ENCODE data around the gene DDX59. TPM values are rescaled to one million over a fixed set of nuclear protein-coding genes. Genes with fewer than 3 reads are reported as not detected.

Gene DDX59
- total and polyA plus RNA-seq, 4 donors: 17.3 to 32.0 (median 25.2) TPM

- DNase-seq (peak in 2 of 3 donors; percentile 26 to 29), ATAC-seq (ENCODE audit: insufficient read depth, low FRiP score) (no peak)
- H3K27me3 ChIP-seq (ENCODE audit: control insufficient read depth in 3 of 3, insufficient read depth in 3 of 3, low read length in 2 of 3): no peaks in the 10 kb centered on the region
- H3K27ac ChIP-seq (ENCODE audit: low read depth in 1 of 2, low read length in 1 of 2): peak overlapping the region in 1 of 2 donors; percentile 38
- no peak overlapping the region for H3K4me3 ChIP-seq
- 15 to 34% methylated on average over 2 of the region's 2 CpGs for WGBS, 2 donors
- no peaks in the 10 kb centered on the region for H3K9me3 ChIP-seq (ENCODE audit: control insufficient read depth in 4 of 4, insufficient read depth in 3 of 4, low read length in 3 of 4)
- peaks cover 4 to 22% (median 14%) of the 10 kb centered on the region in 4 donors for H3K36me3 ChIP-seq (ENCODE audit: control insufficient read depth in 4 of 4, insufficient read depth in 4 of 4, low read length in 4 of 4)
- H3K9ac ChIP-seq (ENCODE audit: insufficient read depth in 1 of 2, low read length in 2 of 2): no peak overlapping the region
- TF ChIP-seq, protein P1, sequence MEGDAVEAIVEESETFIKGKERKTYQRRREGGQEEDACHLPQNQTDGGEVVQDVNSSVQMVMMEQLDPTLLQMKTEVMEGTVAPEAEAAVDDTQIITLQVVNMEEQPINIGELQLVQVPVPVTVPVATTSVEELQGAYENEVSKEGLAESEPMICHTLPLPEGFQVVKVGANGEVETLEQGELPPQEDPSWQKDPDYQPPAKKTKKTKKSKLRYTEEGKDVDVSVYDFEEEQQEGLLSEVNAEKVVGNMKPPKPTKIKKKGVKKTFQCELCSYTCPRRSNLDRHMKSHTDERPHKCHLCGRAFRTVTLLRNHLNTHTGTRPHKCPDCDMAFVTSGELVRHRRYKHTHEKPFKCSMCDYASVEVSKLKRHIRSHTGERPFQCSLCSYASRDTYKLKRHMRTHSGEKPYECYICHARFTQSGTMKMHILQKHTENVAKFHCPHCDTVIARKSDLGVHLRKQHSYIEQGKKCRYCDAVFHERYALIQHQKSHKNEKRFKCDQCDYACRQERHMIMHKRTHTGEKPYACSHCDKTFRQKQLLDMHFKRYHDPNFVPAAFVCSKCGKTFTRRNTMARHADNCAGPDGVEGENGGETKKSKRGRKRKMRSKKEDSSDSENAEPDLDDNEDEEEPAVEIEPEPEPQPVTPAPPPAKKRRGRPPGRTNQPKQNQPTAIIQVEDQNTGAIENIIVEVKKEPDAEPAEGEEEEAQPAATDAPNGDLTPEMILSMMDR (IDR thresholded peaks at IDR 0.05; ENCODE audit: control extremely low read depth, extremely low read depth): no peak
- peaks cover 0 to 26% (median 0%) of the 10 kb centered on the region in 5 donors for H3K4me1 ChIP-seq (ENCODE audit: control insufficient read depth in 5 of 5, insufficient read depth in 5 of 5, low read length in 5 of 5)
These were observed 3.8 kb downstream of the DDX59 start for GRCh38 chr1:200665861-200666260.

- 92 to 94% methylated on average over 6 of the region's 6 CpGs for WGBS, 2 donors
- no peak overlapping the region for H3K9ac ChIP-seq (ENCODE audit: insufficient read depth in 1 of 2, low read length in 2 of 2)
- peaks cover 0 to 1% (median 0%) of the 10 kb centered on the region in 4 donors for H3K9me3 ChIP-seq (ENCODE audit: control insufficient read depth in 4 of 4, insufficient read depth in 3 of 4, low read length in 3 of 4)
- TF ChIP-seq, protein P1 (IDR thresholded peaks at IDR 0.05; ENCODE audit: control extremely low read depth, extremely low read depth): no peak
- H3K4me1 ChIP-seq (ENCODE audit: control insufficient read depth in 5 of 5, insufficient read depth in 5 of 5, low read length in 5 of 5): peaks cover 0 to 3% (median 0%) of the 10 kb centered on the region in 5 donors
- no peak overlapping the region for H3K27ac ChIP-seq (ENCODE audit: low read depth in 1 of 2, low read length in 1 of 2)
- peaks cover 18 to 47% (median 32%) of the 10 kb centered on the region in 4 donors for H3K36me3 ChIP-seq (ENCODE audit: control insufficient read depth in 4 of 4, insufficient read depth in 4 of 4, low read length in 4 of 4)
- H3K27me3 ChIP-seq (ENCODE audit: control insufficient read depth in 3 of 3, insufficient read depth in 3 of 3, low read length in 2 of 3): no peaks in the 10 kb centered on the region
- DNase-seq (no peak), ATAC-seq (ENCODE audit: insufficient read depth, low FRiP score) (no peak)
- no peak overlapping the region for H3K4me3 ChIP-seq
These were observed 9.0 kb downstream of the DDX59 start for GRCh38 chr1:200660719-200661118.

DNA sequence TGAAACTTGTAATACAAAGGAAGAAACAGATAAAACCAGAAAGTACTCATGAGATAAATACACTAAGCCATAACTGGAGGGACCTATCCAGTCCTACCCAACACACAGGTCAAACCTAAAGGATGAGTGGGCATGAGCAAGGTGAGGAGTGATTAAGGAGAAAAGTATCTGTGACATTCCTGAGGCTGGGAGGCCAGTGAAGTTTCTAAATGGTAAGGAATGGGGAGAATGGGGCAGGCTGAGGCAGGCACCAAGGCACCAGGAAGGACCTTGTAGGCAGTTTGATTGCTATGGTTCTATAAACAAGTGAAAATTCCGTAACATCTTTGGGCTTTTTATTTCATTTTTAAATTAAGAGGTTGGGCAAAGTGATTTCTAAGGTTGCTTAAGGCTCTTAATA is 10.4 kb downstream of the DDX59 start:
- no peak overlapping the region for H3K4me3 ChIP-seq
- H3K27me3 ChIP-seq (ENCODE audit: control insufficient read depth in 3 of 3, insufficient read depth in 3 of 3, low read length in 2 of 3): no peaks in the 10 kb centered on the region
- WGBS, 2 donors: 94 to 100% methylated on average over 1 of the region's 1 CpG
- H3K36me3 ChIP-seq (ENCODE audit: control insufficient read depth in 4 of 4, insufficient read depth in 4 of 4, low read length in 4 of 4): peaks cover 20 to 47% (median 34%) of the 10 kb centered on the region in 4 donors
- H3K9me3 ChIP-seq (ENCODE audit: control insufficient read depth in 4 of 4, insufficient read depth in 3 of 4, low read length in 3 of 4): peaks cover 0 to 1% (median 0%) of the 10 kb centered on the region in 4 donors
- no peak overlapping the region for H3K27ac ChIP-seq (ENCODE audit: low read depth in 1 of 2, low read length in 1 of 2)
- DNase-seq: no peak
- no peaks in the 10 kb centered on the region for H3K4me1 ChIP-seq (ENCODE audit: control insufficient read depth in 5 of 5, insufficient read depth in 5 of 5, low read length in 5 of 5)
- H3K9ac ChIP-seq (ENCODE audit: insufficient read depth in 1 of 2, low read length in 2 of 2): no peak overlapping the region
- ATAC-seq (ENCODE audit: insufficient read depth, low FRiP score): no peak
- TF ChIP-seq, protein P1 (IDR thresholded peaks at IDR 0.05; ENCODE audit: control extremely low read depth, extremely low read depth): no peak

Data from lung (tissue), 12 donors.